Measurements from ENCODE around the gene ZBTB11. TPM values are rescaled to one million over a fixed set of nuclear protein-coding genes. Genes with fewer than 3 reads are reported as not detected.

ZBTB11 gene
- total RNA-seq, 1 experiment from 2014 or later, result 14.8 TPM

- Histone ChIP-seq H3K9me3 (ENCODE audit: control insufficient read depth, low read depth, low read length) (no peaks in the 10 kb centered on the region), H4K8ac (replicated peaks; ENCODE audit: insufficient read length, low read depth, low read length) (no peak overlapping the region), H2BK15ac (ENCODE audit: low read depth, low read length) (no peak overlapping the region), H3K27ac (ENCODE audit: insufficient read length, low read depth, low read length) (no peak overlapping the region), H3K9ac (ENCODE audit: extremely low read depth, insufficient read length, low read length) (no peak overlapping the region), H3K79me2 (ENCODE audit: insufficient read depth, low read length) (peaks cover 11% of the 10 kb centered on the region; the same call in 1 of the 2 replicates), H3K14ac (ENCODE audit: insufficient read depth, low read length) (no peak overlapping the region), H3K79me1 (ENCODE audit: insufficient read depth, low read depth, low read length, poor library complexity, severe bottlenecking) (no peaks in the 10 kb centered on the region), H2BK5ac (ENCODE audit: insufficient read length, low read length) (no peak overlapping the region), H3K4me2 (ENCODE audit: insufficient read depth, insufficient read length, low read length) (peak overlapping the region; percentile 24), H4K91ac (ENCODE audit: insufficient read length, low read depth, low read length) (no peak overlapping the region), H2AK5ac (ENCODE audit: insufficient read length, low read length) (no peak overlapping the region), H2BK120ac (ENCODE audit: low read depth, low read length, poor library complexity, severe bottlenecking) (no peak overlapping the region), H3K56ac (ENCODE audit: insufficient read length, low read depth, low read length) (no peak overlapping the region), H3K4ac (ENCODE audit: low read depth, low read length) (no peak overlapping the region), H3T11ph (ENCODE audit: low read length) (no peak overlapping the region), H2AFZ (ENCODE audit: low read length) (no peak overlapping the region), H3K4me1 (ENCODE audit: insufficient read depth, low read length) (no peaks in the 10 kb centered on the region), H4K5ac (ENCODE audit: insufficient read length, low read depth, low read length) (no peak overlapping the region), H4K20me1 (ENCODE audit: control insufficient read depth, insufficient read depth, insufficient read length) (no peaks in the 10 kb centered on the region), H3K27me3 (ENCODE audit: insufficient read depth, low read length) (no peaks in the 10 kb centered on the region), H2BK20ac (ENCODE audit: low read depth, low read length, poor library complexity, severe bottlenecking) (no peak overlapping the region), H3K23me2 (ENCODE audit: insufficient read length, low read depth, low read length, poor library complexity, severe bottlenecking) (no peaks in the 10 kb centered on the region), H2BK12ac (ENCODE audit: insufficient read length, low read depth, low read length) (no peak overlapping the region), H3K18ac (ENCODE audit: insufficient read length, low read depth, low read length) (no peak overlapping the region), H3K23ac (ENCODE audit: insufficient read length, low read depth, low read length) (no peak overlapping the region)
- Mint-ChIP-seq H3K27me3 (ENCODE audit: low read depth) (peaks cover 1% of the 10 kb centered on the region; the same call in 1 of the 2 replicates), H3K9me3 (no peaks in the 10 kb centered on the region), H3K36me3 (ENCODE audit: insufficient read depth in 1 of 3, low read depth in 3 of 3) (peaks cover 30 to 35% (median 32%) of the 10 kb centered on the region in 3 experiments), H3K4me1 (peaks cover 14 to 23% of the 10 kb centered on the region in 2 experiments), H3K27ac (peak overlapping the region; percentile 87 to 98 (median 93); a peak in 5 of 7 replicates), H3K4me3 (peak overlapping the region; percentile 93 to 94)
- no peak for TF ChIP-seq CTCF (conservative IDR thresholded peaks at IDR 0.05)
- peak; percentile 47 for DNase-seq
- WGBS (ENCODE audit: extremely low coverage, insufficient read length, low lambda C conversion rate), result no CpG with 5 or more reads among the region's 29 CpGs
Measured at GRCh38 chr3:101677436-101678286, 729 bp upstream of the ZBTB11 start.

Measured in H9 (cell line).